Ascending aorta (tissue), 2 donors: Measurements from ENCODE around the gene PANX1. TPM values are rescaled to one million over a fixed set of nuclear protein-coding genes. Genes with fewer than 3 reads are reported as not detected.
"Not testable (repeated sequence)": the region's sequence is repeated elsewhere in the genome, so short reads cannot be mapped to it uniquely, and the experiment has no call there.

Experiments used
- DNase-seq, 2 donors: peaks; one replicate each; pipeline ENCODE4 v3.0.0-alpha.2; 2019; ENCODE audit warnings: low spot score in 2 of 2
- H3K27ac ChIP-seq, 2 donors: fragments of 200-600 bp; sonication (generic); one replicate each; pipeline ENCODE4 v1.5.1; 2016 to 2017; ENCODE audit warnings: mild to moderate bottlenecking in 1 of 2
- H3K27me3 ChIP-seq: fragments of 200-600 bp; sonication (generic); one replicate; pipeline ENCODE4 v1.5.1; 2017
- H3K36me3 ChIP-seq, 2 donors: fragments of 200-600 bp; sonication (generic); one replicate each; pipeline ENCODE4 v1.5.1; 2016
- H3K4me1 ChIP-seq, 2 donors: fragments of 200-600 bp; sonication (generic); one replicate each; pipeline ENCODE4 v1.5.1; 2016 to 2017; ENCODE audit warnings: mild to moderate bottlenecking in 1 of 2
- H3K4me3 ChIP-seq, 2 donors: fragments of 200-600 bp; sonication (generic); one replicate each; pipeline ENCODE4 v1.5.1; 2016 to 2017; ENCODE audit warnings: mild to moderate bottlenecking in 1 of 2
- H3K9me3 ChIP-seq, 2 donors: fragments of 200-600 bp; sonication (generic); one replicate each; pipeline ENCODE4 v1.5.1; 2016
- CTCF ChIP-seq, 3 experiments: fragments of 200-600 bp in 2 of 3; fragments of 450-650 bp in 1 of 3; sonication (generic) in 2 of 3; IDR thresholded peaks; one replicate each; pipeline ENCODE4 v1.5.1; 2016 to 2019; ENCODE audit warnings: antibody characterized with exemption in 3 of 3, mild to moderate bottlenecking in 1 of 3, moderate library complexity in 1 of 3
- intact Hi-C: fragments of 100-400 bp; cut with DNase I; formaldehyde crosslinking; loops from one replicate; pipeline ENCODE4 v1.15.1; 2023
- total RNA-seq: library from RNA; depleted of rRNA; stranded (reverse); fragments of >200 nt; gene quantifications from one replicate; pipeline ENCODE4 v1.1.0, GENCODE V29; 2016

PANX1 gene
- total RNA-seq, 1 donor from 2014 or later, result 24.4 TPM

- no peak for TF ChIP-seq CTCF (IDR thresholded peaks at IDR 0.05)
- peaks cover 0 to 4% of the 10 kb centered on the region in 2 donors for H3K36me3 ChIP-seq
- no peaks in the 10 kb centered on the region for H3K9me3 ChIP-seq
- peak; percentile 28 to 80 for DNase-seq
- peaks cover 22 to 46% of the 10 kb centered on the region in 2 donors for H3K4me1 ChIP-seq
- intact Hi-C loops, result loop anchor here (2.0 kb wide), 2 partner anchors 17 to 23 kb away; partner anchors contain the start of gene PANX1
- H3K27me3 ChIP-seq, result no peaks in the 10 kb centered on the region
- peak overlapping the region; percentile 70 to 84 for H3K27ac ChIP-seq
- no peak overlapping the region for H3K4me3 ChIP-seq
Measured at GRCh38 chr11:94151903-94152677, 23.4 kb downstream of the PANX1 start.

- H3K4me1 ChIP-seq, result peaks cover 22 to 46% of the 10 kb centered on the region in 2 donors
- intact Hi-C loops, result loop anchor here (2.0 kb wide), 1 partner anchor 24 kb away; the partner anchor contains the start of gene PANX1
Measured at GRCh38 chr11:94152678-94153065, 24.0 kb downstream of the PANX1 start.

GRCh38 chr11:94153320-94153719, 24.7 kb downstream of the PANX1 start:
- TF ChIP-seq CTCF (IDR thresholded peaks at IDR 0.05), result no peak
- H3K9me3 ChIP-seq, result no peaks in the 10 kb centered on the region
- peaks cover 22 to 46% of the 10 kb centered on the region in 2 donors for H3K4me1 ChIP-seq
- H3K36me3 ChIP-seq, result peaks cover 0 to 4% of the 10 kb centered on the region in 2 donors
- DNase-seq, result no peak
- H3K27ac ChIP-seq, result peak overlapping the region; percentile 60 to 84
- intact Hi-C loops, result loop anchor here (2.0 kb wide), 1 partner anchor 25 kb away; the partner anchor contains the start of gene PANX1
- H3K4me3 ChIP-seq, result peak overlapping the region in 1 of 2 donors; percentile 12
- no peaks in the 10 kb centered on the region for H3K27me3 ChIP-seq

More at GRCh38 chr11:94152678-94153065, 24.0 kb downstream of the PANX1 start:
- Histone ChIP-seq H3K9me3 (no peaks in the 10 kb centered on the region), H3K27me3 (no peaks in the 10 kb centered on the region), H3K27ac (peak overlapping the region; percentile 60 to 84), H3K36me3 (peaks cover 0 to 4% of the 10 kb centered on the region in 2 donors), H3K4me3 (peak overlapping the region in 1 of 2 donors; percentile 12)
- no peak for DNase-seq
- TF ChIP-seq CTCF (IDR thresholded peaks at IDR 0.05), result no peak

- no peak for DNase-seq
- H3K4me1 ChIP-seq, result peaks cover 22 to 41% of the 10 kb centered on the region in 2 donors
Measured at GRCh38 chr11:94154095-94154856, 25.6 kb downstream of the PANX1 start.

GRCh38 chr11:94157339-94157738, 28.7 kb downstream of the PANX1 start:
- H3K27me3 ChIP-seq, intact Hi-C loops: not testable (repeated sequence)
- peaks cover 6 to 11% of the 10 kb centered on the region in 2 donors for H3K4me1 ChIP-seq

More at GRCh38 chr11:94154095-94154856, 25.6 kb downstream of the PANX1 start:
- peaks cover 0 to 4% of the 10 kb centered on the region in 2 donors for H3K36me3 ChIP-seq
- H3K9me3 ChIP-seq, result no peaks in the 10 kb centered on the region
- H3K4me3 ChIP-seq, result no peak overlapping the region
- peak overlapping the region in 1 of 2 donors; percentile 84 for H3K27ac ChIP-seq
- H3K27me3 ChIP-seq, result no peaks in the 10 kb centered on the region
- intact Hi-C loops, result no loop called here
- no peak for TF ChIP-seq CTCF (IDR thresholded peaks at IDR 0.05)

More at GRCh38 chr11:94157339-94157738, 28.7 kb downstream of the PANX1 start:
- H3K27ac ChIP-seq, H3K36me3 ChIP-seq, H3K9me3 ChIP-seq, H3K4me3 ChIP-seq, DNase-seq: not testable (repeated sequence)
